GM12874 (cell line): Measurements from ENCODE around the gene IP6K3.

ENCODE experiments used
- CTCF ChIP-seq: IDR thresholded peaks from 2 replicates; pipeline ENCODE4 v1.5.1; 2011; ENCODE audit warnings: low read depth, mild to moderate bottlenecking, control low read depth, low read length, moderate library complexity; ENCODE audit not compliant: insufficient read depth

The IP6K3 gene

GRCh38 chr6:33746651-33747100 lies at the start of gene IP6K3:
TSS of gene IP6K3 (minus strand) at chr6:33746905. CDS start at chr6:33735476, 11,429 bp downstream.
- TF ChIP-seq CTCF = no peak

GRCh38 chr6:33794910-33795623 lies 48.4 kb upstream of the IP6K3 start:
- TF ChIP-seq CTCF = no peak

- no peak for TF ChIP-seq CTCF
These were observed 46.3 kb upstream of the IP6K3 start for GRCh38 chr6:33792981-33793380.

- TF ChIP-seq CTCF = no peak
These were observed 44.9 kb upstream of the IP6K3 start for GRCh38 chr6:33791620-33792019.

- no peak for TF ChIP-seq CTCF
These were observed 44.2 kb upstream of the IP6K3 start for GRCh38 chr6:33790910-33791309.

GRCh38 chr6:33790379-33790778 lies 43.7 kb upstream of the IP6K3 start:
- TF ChIP-seq CTCF = no peak

GRCh38 chr6:33789550-33789895 lies 42.8 kb upstream of the IP6K3 start:
- no peak for TF ChIP-seq CTCF
